ENCODE measurements around the gene PTEN.

DNA sequence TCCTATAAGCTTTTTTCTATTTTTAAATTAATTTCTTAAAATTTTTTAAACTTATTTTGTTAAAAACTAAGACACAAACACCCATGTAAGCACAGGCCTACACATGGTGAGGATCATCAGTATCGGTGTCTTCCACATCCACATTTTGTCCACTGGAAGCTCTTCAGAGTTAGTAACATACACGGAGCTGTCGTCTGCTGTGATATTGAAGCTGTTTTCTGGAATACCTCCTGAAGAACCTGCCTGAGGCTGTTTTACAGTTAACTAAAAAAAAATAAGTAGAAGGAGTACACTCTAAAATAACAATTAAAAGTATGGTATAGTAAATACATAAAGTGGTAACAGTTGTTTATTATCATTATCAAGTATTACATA lies 17.8 kb upstream of the PTEN start:
- TF ChIP-seq CTCF (IDR thresholded peaks at IDR 0.05; ENCODE audit: low read depth, low read length) (no peak), EZH2phosphoT487 (IDR thresholded peaks at IDR 0.05; ENCODE audit: low read depth) (no peak)
